H4 (cell line): Measurements from ENCODE around the gene CSKMT. TPM values are rescaled to one million over a fixed set of nuclear protein-coding genes. Genes with fewer than 3 reads are reported as not detected.

Source experiments
- DNase-seq: peaks from one replicate; pipeline ENCODE4 v3.0.0-alpha.2; 2015; ENCODE audit warnings: low spot score
- total RNA-seq: library from RNA; depleted of rRNA; stranded (reverse); fragments of >200 nt; shearing (Covaris generic); gene quantifications from 2 replicates; pipeline ENCODE4 v1.2.3, GENCODE V29; 2014; rRNA removed

CSKMT gene
- total RNA-seq, 1 experiment from 2014 or later = 7.0 TPM

- no peak for DNase-seq
Measured at GRCh38 chr11:62716816-62717215, 51.7 kb downstream of the CSKMT start.

Other genes starting within 250 kb of the CSKMT start
- gene SCGB1A1, start 246.3 kb upstream of the CSKMT start, total RNA-seq = not detected in 2 replicates
- 47.0 and 60.1 TPM in 2 replicates for gene AHNAK, start 118.5 kb upstream of the CSKMT start, total RNA-seq
- 1,742 and 1,908 TPM in 2 replicates for gene EEF1G, start 91.4 kb upstream of the CSKMT start, total RNA-seq
- 2.3 and 5.4 TPM in 2 replicates for gene TUT1, start 73.8 kb upstream of the CSKMT start, total RNA-seq
- gene MTA2, start 63.4 kb upstream of the CSKMT start, total RNA-seq = 96.1 and 108 TPM in 2 replicates
- 10.1 and 13.8 TPM in 2 replicates for gene EML3, start 52.5 kb upstream of the CSKMT start, total RNA-seq
- gene ROM1, start 52.1 kb upstream of the CSKMT start, total RNA-seq = 4.2 and 11.4 TPM in 2 replicates
- gene B3GAT3, start 43.3 kb upstream of the CSKMT start, total RNA-seq = 13.5 and 26.0 TPM in 2 replicates
- 142 and 153 TPM in 2 replicates for gene GANAB, start 18.7 kb upstream of the CSKMT start, total RNA-seq
- gene INTS5, start 12.0 kb upstream of the CSKMT start, total RNA-seq = 14.5 and 16.0 TPM in 2 replicates
- 100 and 130 TPM in 2 replicates for gene C11orf98, start 102 bp upstream of the CSKMT start, total RNA-seq
- gene UQCC3, start 6.4 kb downstream of the CSKMT start, total RNA-seq = 9.1 and 12.2 TPM in 2 replicates
- gene LBHD1, start 7.0 kb downstream of the CSKMT start, total RNA-seq = 3.7 and 5.1 TPM in 2 replicates
- gene UBXN1, start 13.8 kb downstream of the CSKMT start, total RNA-seq = 93.7 and 110 TPM in 2 replicates
- gene LRRN4CL, start 24.2 kb downstream of the CSKMT start, total RNA-seq = 0.14 TPM in 1 of 2 replicates, not detected in the other
- 128 TPM in 2 replicates for gene BSCL2, start 42.1 kb downstream of the CSKMT start, total RNA-seq
- 0.41 TPM in 1 of 2 replicates, not detected in the other for gene GNG3, start 42.4 kb downstream of the CSKMT start, total RNA-seq
- 4.7 and 5.0 TPM in 2 replicates for gene HNRNPUL2, start 62.1 kb downstream of the CSKMT start, total RNA-seq
- 35.0 and 46.9 TPM in 2 replicates for gene TTC9C, start 63.2 kb downstream of the CSKMT start, total RNA-seq
- 6.9 and 7.5 TPM in 2 replicates for gene ZBTB3, start 88.8 kb downstream of the CSKMT start, total RNA-seq
- 140 and 182 TPM in 2 replicates for gene POLR2G, start 96.3 kb downstream of the CSKMT start, total RNA-seq
- gene TAF6L, start 106.1 kb downstream of the CSKMT start, total RNA-seq = 15.0 and 19.1 TPM in 2 replicates
- gene TMEM179B, start 122.1 kb downstream of the CSKMT start, total RNA-seq = 77.5 and 85.5 TPM in 2 replicates
- gene TMEM223, start 126.7 kb downstream of the CSKMT start, total RNA-seq = 43.1 and 62.4 TPM in 2 replicates
- 25.1 and 31.1 TPM in 2 replicates for gene NXF1, start 140.1 kb downstream of the CSKMT start, total RNA-seq
- 22.3 and 26.3 TPM in 2 replicates for gene STX5, start 166.7 kb downstream of the CSKMT start, total RNA-seq
- not detected in 2 replicates for gene TEX54, start 167.5 kb downstream of the CSKMT start, total RNA-seq
- 60.1 and 63.7 TPM in 2 replicates for gene WDR74, start 174.3 kb downstream of the CSKMT start, total RNA-seq
- 478 and 499 TPM in 2 replicates for gene SLC3A2, start 215.6 kb downstream of the CSKMT start, total RNA-seq